OCI-LY1 (cell line): Measurements from ENCODE around the gene BRCA2.
A peak's percentile ranks its signal among the peaks of the same experiment; 100 is the strongest.

ENCODE experiments used
- H2AFZ ChIP-seq: fragments of 200-600 bp; sonication (generic), shearing (Covaris generic); 2 replicates; pipeline ENCODE4 v1.6.0; 2014; ENCODE audit warnings: antibody characterized with exemption, mild to moderate bottlenecking, low read length
- H3F3A ChIP-seq: fragments of 200-600 bp; sonication (generic), shearing (Covaris generic); 2 replicates; pipeline ENCODE4 v1.6.0; 2014; ENCODE audit warnings: mild to moderate bottlenecking, antibody characterized with exemption, low read length, moderate library complexity; ENCODE audit not compliant: insufficient read depth
- H3K27ac ChIP-seq: fragments of 200-600 bp; sonication (generic); 2 replicates; pipeline ENCODE4 v1.5.1; 2014; ENCODE audit warnings: low read length, mixed run types, mild to moderate bottlenecking, low read depth; ENCODE audit not compliant: poor library complexity, severe bottlenecking
- H3K27me3 ChIP-seq: fragments of 200-600 bp; sonication (generic); 2 replicates; pipeline ENCODE4 v1.6.0; 2014; ENCODE audit warnings: antibody characterized with exemption, mild to moderate bottlenecking, low read length, moderate library complexity; ENCODE audit not compliant: insufficient read depth
- H3K36me3 ChIP-seq: fragments of 200-600 bp; sonication (generic); 2 replicates; pipeline ENCODE4 v1.6.1; 2014; ENCODE audit warnings: mild to moderate bottlenecking, antibody characterized with exemption, low read length, moderate library complexity, mixed read lengths; ENCODE audit not compliant: insufficient read depth
- H3K4me1 ChIP-seq: fragments of 200-600 bp; sonication (generic); 2 replicates; pipeline ENCODE4 v1.5.1; 2014; ENCODE audit warnings: mild to moderate bottlenecking, low read length, moderate library complexity; ENCODE audit not compliant: insufficient read depth, severe bottlenecking
- H3K4me2 ChIP-seq: fragments of 200-600 bp; sonication (generic), shearing (Covaris generic); 2 replicates; pipeline ENCODE4 v1.6.1; 2014; ENCODE audit warnings: low read length
- H3K4me3 ChIP-seq: fragments of 200-600 bp; sonication (generic); 2 replicates; pipeline ENCODE4 v1.5.1; 2014; ENCODE audit warnings: low read length, low read depth, mild to moderate bottlenecking, mixed read lengths; ENCODE audit not compliant: poor library complexity, severe bottlenecking
- H3K79me2 ChIP-seq: fragments of 200-600 bp; shearing (Covaris generic); 2 replicates; pipeline ENCODE4 v1.6.1; 2016; ENCODE audit warnings: mixed run types, low read length, mixed read lengths; ENCODE audit not compliant: insufficient read depth
- H3K9ac ChIP-seq: fragments of 200-600 bp; sonication (generic), shearing (Covaris generic); 2 replicates; pipeline ENCODE4 v1.6.1; 2014; ENCODE audit warnings: mild to moderate bottlenecking, low read length, mixed read lengths
- H3K9me2 ChIP-seq: fragments of 200-600 bp; sonication (generic), shearing (Covaris generic); 2 replicates; pipeline ENCODE4 v1.6.1; 2014; ENCODE audit warnings: low read depth, mild to moderate bottlenecking, low read length, mixed read lengths
- H3K9me3 ChIP-seq: fragments of 200-600 bp; shearing (Covaris generic); 2 replicates; pipeline ENCODE4 v1.6.1; 2014; ENCODE audit warnings: low read length, mixed read lengths
- H4K20me1 ChIP-seq: fragments of 200-600 bp; sonication (generic), shearing (Covaris generic); 2 replicates; pipeline ENCODE4 v1.6.0; 2016; ENCODE audit warnings: mild to moderate bottlenecking, low read length; ENCODE audit not compliant: insufficient read depth
- EZH2 ChIP-seq: fragments of 200-600 bp; sonication (generic), shearing (Covaris generic); IDR thresholded peaks from 2 replicates; pipeline ENCODE4 v1.8.0; 2017; ENCODE audit warnings: borderline replicate concordance, mixed run types, mild to moderate bottlenecking, antibody characterized with exemption, low read length, moderate library complexity, mixed read lengths
- TF ChIP-seq, protein P1 (sequence below): fragments of 200-600 bp; sonication (generic), shearing (Covaris generic); IDR thresholded peaks from 2 replicates; pipeline ENCODE4 v1.5.1; 2017; ENCODE audit warnings: mild to moderate bottlenecking, antibody characterized with exemption, low read length, moderate library complexity, mixed read lengths

BRCA2 gene

DNA sequence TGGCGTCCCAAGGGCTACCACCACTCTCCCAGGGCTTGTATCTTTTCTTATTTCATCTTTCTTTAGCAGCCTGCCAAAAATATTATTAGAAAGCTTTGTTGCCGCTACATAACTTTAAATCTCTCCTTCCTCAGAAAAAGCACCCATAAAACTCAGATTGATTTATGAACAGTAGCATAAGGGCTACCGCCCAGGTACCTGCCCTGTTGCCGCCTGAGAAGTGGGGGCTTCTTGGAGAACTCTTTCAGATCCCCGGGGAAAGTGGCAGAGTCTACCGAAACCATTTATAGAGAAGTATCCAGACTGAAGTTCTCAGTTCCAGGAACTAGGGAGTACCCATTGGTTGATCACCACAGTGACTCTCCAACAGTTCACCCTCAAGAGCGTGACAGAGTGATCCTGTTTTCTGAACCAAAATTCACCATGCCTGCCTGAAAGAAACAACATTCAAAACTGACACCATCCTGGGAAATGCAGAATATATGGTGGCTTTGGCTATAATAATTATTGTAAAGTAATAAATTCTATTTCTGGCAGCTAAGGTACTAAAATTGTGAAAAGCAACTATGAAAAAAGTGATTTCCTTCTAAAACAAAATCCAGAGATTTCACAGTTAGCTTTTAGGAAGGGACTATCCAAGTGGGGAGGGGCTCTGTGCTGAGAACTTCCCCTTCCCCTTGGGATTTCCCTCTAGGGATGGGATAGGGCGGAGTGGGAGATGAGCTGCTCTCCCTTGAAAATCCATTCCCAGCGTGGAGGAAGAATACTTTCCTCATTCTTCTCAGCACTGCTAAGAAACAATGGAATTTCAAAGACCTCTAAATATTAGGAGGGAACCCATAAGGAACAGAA is 113.5 kb downstream of the BRCA2 start:
- TF ChIP-seq EZH2, result no peak
- TF ChIP-seq, protein P1, sequence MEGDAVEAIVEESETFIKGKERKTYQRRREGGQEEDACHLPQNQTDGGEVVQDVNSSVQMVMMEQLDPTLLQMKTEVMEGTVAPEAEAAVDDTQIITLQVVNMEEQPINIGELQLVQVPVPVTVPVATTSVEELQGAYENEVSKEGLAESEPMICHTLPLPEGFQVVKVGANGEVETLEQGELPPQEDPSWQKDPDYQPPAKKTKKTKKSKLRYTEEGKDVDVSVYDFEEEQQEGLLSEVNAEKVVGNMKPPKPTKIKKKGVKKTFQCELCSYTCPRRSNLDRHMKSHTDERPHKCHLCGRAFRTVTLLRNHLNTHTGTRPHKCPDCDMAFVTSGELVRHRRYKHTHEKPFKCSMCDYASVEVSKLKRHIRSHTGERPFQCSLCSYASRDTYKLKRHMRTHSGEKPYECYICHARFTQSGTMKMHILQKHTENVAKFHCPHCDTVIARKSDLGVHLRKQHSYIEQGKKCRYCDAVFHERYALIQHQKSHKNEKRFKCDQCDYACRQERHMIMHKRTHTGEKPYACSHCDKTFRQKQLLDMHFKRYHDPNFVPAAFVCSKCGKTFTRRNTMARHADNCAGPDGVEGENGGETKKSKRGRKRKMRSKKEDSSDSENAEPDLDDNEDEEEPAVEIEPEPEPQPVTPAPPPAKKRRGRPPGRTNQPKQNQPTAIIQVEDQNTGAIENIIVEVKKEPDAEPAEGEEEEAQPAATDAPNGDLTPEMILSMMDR, result no peak
- no peaks in the 10 kb centered on the region for H3F3A ChIP-seq
- peaks cover 33% of the 10 kb centered on the region for H3K4me1 ChIP-seq
- peak overlapping the region; percentile 83 for H3K4me3 ChIP-seq
- H2AFZ ChIP-seq, result peak overlapping the region; percentile 18
- no peaks in the 10 kb centered on the region for H3K9me2 ChIP-seq
- peaks cover 14% of the 10 kb centered on the region for H3K36me3 ChIP-seq
- H3K27me3 ChIP-seq, result no peaks in the 10 kb centered on the region
- H3K9ac ChIP-seq, result peak overlapping the region; percentile 80
- H3K9me3 ChIP-seq, result no peaks in the 10 kb centered on the region
- H4K20me1 ChIP-seq, result no peaks in the 10 kb centered on the region
- H3K79me2 ChIP-seq, result peaks cover 14% of the 10 kb centered on the region
- H3K4me2 ChIP-seq, result peak overlapping the region; percentile 82
- H3K27ac ChIP-seq, result peak overlapping the region; percentile 2

DNA sequence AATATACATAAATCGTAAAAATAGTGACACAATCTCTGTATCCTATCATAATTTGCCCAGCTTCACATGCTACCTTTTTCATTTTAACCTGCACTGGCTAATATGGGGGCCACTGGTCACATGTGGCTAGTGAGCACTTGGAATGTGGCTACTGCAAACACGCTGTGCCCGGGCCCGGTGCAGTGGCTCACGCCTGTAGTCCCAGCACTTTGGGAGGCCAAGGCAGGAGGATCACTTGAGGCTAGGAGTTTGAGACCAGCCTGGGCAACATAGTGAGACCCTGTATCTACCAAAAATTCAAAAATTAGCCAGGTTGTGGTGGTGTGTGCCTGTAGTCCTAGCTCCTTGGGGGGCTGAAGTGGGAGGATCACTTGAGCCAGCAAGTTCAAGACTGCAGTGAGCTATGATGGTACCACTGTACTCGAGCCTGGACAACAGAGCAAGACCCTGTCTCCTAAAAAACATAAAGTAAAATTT is 114.2 kb downstream of the BRCA2 start:
- H2AFZ ChIP-seq, result no peak overlapping the region
- no peaks in the 10 kb centered on the region for H3K9me2 ChIP-seq
- TF ChIP-seq, protein P1, result no peak
- no peak for TF ChIP-seq EZH2
- peaks cover 14% of the 10 kb centered on the region for H3K79me2 ChIP-seq
- H4K20me1 ChIP-seq, result no peaks in the 10 kb centered on the region
- H3K4me3 ChIP-seq, result no peak overlapping the region
- H3F3A ChIP-seq, result no peaks in the 10 kb centered on the region
- peaks cover 33% of the 10 kb centered on the region for H3K4me1 ChIP-seq
- H3K9ac ChIP-seq, result no peak overlapping the region
- H3K4me2 ChIP-seq, result no peak overlapping the region
- no peaks in the 10 kb centered on the region for H3K27me3 ChIP-seq
- H3K9me3 ChIP-seq, result no peaks in the 10 kb centered on the region
- H3K36me3 ChIP-seq, result peaks cover 8% of the 10 kb centered on the region; the same call in 1 of the 2 replicates
- no peak overlapping the region for H3K27ac ChIP-seq

DNA sequence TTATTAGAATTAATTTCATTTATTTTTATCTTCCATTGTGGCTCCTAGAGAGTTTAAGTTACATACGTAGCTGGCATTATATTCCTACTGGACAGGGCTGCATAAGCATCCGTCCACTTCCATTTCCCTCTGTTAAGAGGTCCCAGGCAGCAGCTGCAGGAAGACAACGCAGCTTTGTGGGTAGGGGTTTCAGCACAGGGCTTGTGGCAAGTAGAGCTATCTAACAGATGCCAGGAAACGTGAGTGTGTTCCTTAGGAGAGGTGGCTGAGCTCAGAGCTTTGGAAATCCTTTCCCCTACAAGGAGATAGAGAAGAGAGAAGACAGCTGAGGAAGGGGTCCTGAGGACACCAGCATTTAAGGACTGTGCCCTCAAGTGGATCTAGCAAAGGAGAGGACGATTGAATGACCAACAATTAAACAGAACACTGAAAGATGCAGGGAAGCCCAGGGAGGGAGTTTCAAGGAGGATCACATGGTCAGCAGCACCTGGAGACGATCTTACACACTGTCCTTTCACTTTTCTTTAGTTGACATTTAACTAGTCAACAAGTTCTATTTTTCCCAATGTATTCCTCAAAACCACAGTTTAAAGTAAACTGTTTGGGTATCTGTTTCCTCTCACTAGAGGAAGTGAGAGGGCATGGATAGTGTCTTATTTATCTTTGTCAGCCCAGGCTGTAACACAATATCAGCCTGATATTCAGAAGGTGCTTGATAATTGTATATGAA is 114.9 kb downstream of the BRCA2 start:
- no peaks in the 10 kb centered on the region for H3K9me3 ChIP-seq
- no peak overlapping the region for H3K4me3 ChIP-seq
- H3K79me2 ChIP-seq, result peaks cover 8% of the 10 kb centered on the region
- H4K20me1 ChIP-seq, result no peaks in the 10 kb centered on the region
- H3K36me3 ChIP-seq, result peaks cover 6% of the 10 kb centered on the region; the same call in 1 of the 2 replicates
- H3K4me1 ChIP-seq, result peaks cover 31% of the 10 kb centered on the region
- no peak overlapping the region for H3K4me2 ChIP-seq
- no peak for TF ChIP-seq EZH2
- TF ChIP-seq, protein P1, result no peak
- H3K9ac ChIP-seq, result no peak overlapping the region
- no peaks in the 10 kb centered on the region for H3K27me3 ChIP-seq
- no peak overlapping the region for H3K27ac ChIP-seq
- no peak overlapping the region for H2AFZ ChIP-seq
- no peaks in the 10 kb centered on the region for H3K9me2 ChIP-seq
- H3F3A ChIP-seq, result no peaks in the 10 kb centered on the region
